ENCODE results near the gene DIO2. TPM values are rescaled to one million over a fixed set of nuclear protein-coding genes. Genes with fewer than 3 reads are reported as not detected.

DIO2 gene
- total RNA-seq, 2 donors from 2014 or later: 13.0 to 46.5 TPM

DNA sequence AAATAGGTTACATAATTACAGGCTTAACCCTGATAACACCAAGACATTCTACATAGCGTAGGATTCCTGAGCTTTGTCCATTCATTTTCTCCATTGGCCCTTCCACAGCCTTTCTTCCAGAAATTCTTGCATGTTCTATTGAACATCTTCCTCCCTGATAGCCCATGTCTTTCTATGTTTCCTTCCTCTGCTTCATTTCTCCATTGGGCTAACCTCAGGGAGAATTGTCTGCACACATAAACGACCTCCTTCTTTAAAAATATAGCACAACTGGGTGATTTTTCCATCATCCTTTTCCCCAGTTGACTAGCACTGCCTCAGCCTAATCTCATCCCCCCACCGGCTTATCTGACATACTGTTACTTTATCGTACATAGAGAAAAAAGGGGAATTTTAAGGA, 11.2 kb downstream of the DIO2 start:
- ATAC-seq (ENCODE audit: insufficient number of reproducible peaks, low FRiP score, low read depth) (no peak), DNase-seq (ENCODE audit: low spot score) (no peak)
- Histone ChIP-seq H3K27ac (no peak overlapping the region), H3K9me3 (no peaks in the 10 kb centered on the region), H3K27me3 (replicated peaks; ENCODE audit: insufficient read depth) (no peaks in the 10 kb centered on the region), H3K4me1 (ENCODE audit: control insufficient read depth in 1 of 2, low read depth in 2 of 2) (no peaks in the 10 kb centered on the region), H3K4me3 (no peak overlapping the region), H3K36me3 (no peaks in the 10 kb centered on the region)
- TF ChIP-seq, protein P1, sequence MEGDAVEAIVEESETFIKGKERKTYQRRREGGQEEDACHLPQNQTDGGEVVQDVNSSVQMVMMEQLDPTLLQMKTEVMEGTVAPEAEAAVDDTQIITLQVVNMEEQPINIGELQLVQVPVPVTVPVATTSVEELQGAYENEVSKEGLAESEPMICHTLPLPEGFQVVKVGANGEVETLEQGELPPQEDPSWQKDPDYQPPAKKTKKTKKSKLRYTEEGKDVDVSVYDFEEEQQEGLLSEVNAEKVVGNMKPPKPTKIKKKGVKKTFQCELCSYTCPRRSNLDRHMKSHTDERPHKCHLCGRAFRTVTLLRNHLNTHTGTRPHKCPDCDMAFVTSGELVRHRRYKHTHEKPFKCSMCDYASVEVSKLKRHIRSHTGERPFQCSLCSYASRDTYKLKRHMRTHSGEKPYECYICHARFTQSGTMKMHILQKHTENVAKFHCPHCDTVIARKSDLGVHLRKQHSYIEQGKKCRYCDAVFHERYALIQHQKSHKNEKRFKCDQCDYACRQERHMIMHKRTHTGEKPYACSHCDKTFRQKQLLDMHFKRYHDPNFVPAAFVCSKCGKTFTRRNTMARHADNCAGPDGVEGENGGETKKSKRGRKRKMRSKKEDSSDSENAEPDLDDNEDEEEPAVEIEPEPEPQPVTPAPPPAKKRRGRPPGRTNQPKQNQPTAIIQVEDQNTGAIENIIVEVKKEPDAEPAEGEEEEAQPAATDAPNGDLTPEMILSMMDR (IDR thresholded peaks at IDR 0.05): no peak

DNA sequence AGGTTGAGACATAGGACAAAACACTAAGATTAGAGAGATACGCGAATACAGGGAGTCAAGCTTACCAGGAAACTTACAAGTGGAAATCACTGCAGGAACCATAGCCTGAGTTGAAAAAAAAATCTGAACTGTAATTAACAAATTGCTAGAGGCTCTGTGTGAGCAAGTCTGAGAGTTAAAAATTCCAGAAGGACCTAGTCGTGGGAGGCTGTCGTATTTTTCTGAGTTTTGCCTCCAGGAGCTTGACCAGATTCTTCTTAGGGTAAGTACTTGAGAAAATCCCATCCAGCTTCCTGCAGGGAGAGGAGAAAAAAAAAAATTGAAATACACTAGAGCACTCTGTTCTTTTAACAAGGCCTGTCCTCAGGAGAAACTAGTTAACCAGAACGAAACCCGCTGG, 22.7 kb downstream of the DIO2 start:
- ATAC-seq (ENCODE audit: insufficient number of reproducible peaks, low FRiP score, low read depth): no peak
- no peak for DNase-seq (ENCODE audit: low spot score)
- TF ChIP-seq, protein P1 (IDR thresholded peaks at IDR 0.05): no peak
- no peaks in the 10 kb centered on the region for H3K27me3 ChIP-seq (replicated peaks; ENCODE audit: insufficient read depth)
- no peak overlapping the region for H3K4me3 ChIP-seq
- H3K27ac ChIP-seq: no peak overlapping the region
- H3K36me3 ChIP-seq: no peaks in the 10 kb centered on the region
- no peaks in the 10 kb centered on the region for H3K9me3 ChIP-seq
- H3K4me1 ChIP-seq (ENCODE audit: control insufficient read depth in 1 of 2, low read depth in 2 of 2): no peaks in the 10 kb centered on the region

DNA sequence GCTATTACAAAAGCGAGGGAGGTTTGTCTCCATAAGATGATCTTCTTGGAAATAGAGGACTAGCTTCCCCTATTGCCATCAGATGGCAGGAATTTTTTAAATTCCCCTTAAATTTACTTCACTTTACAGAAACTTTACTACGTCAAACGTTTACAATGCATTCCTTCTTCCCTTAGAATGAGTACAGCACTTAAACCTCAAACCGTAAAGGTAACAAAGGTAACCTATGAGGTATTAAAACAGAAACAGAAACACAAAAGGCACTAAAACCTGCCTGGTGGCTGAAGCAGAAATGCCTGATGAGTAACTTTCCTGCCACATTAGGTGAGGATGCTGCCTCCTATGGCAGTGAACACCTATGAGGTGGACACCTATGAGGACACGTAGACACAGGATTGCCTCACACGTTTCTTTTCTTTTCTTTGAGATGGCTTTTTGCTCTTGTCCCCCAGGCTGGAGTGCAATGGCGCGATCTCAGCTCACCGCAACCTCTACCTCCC, 25.0 kb downstream of the DIO2 start:
- H3K27me3 ChIP-seq (replicated peaks; ENCODE audit: insufficient read depth): no peaks in the 10 kb centered on the region
- no peak for ATAC-seq (ENCODE audit: insufficient number of reproducible peaks, low FRiP score, low read depth)
- no peak for DNase-seq (ENCODE audit: low spot score)
- TF ChIP-seq, protein P1 (IDR thresholded peaks at IDR 0.05): no peak
- H3K4me3 ChIP-seq: no peak overlapping the region
- no peaks in the 10 kb centered on the region for H3K4me1 ChIP-seq (ENCODE audit: control insufficient read depth in 1 of 2, low read depth in 2 of 2)
- H3K36me3 ChIP-seq: no peaks in the 10 kb centered on the region
- no peak overlapping the region for H3K27ac ChIP-seq
- no peaks in the 10 kb centered on the region for H3K9me3 ChIP-seq

DNA sequence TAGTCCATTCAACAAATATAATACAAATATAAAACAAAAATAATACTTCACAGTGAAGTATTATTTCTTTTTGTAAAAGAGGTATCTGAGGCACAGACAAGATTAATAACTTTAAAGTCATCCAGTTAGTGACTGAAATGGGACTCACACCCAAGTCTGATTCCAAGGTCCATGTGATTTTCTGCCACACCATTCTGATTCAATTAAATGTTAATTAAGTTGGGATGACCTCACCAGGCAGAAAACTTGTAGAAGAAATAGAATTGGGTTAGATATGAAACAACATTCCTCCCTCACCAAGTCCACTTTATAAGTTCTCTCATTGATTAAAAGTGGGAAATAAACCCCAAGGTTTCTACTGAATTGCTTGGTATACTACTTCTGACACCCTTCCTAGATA, 34.4 kb downstream of the DIO2 start:
- H3K27ac ChIP-seq: no peak overlapping the region
- no peaks in the 10 kb centered on the region for H3K4me1 ChIP-seq (ENCODE audit: control insufficient read depth in 1 of 2, low read depth in 2 of 2)
- no peak overlapping the region for H3K4me3 ChIP-seq
- no peaks in the 10 kb centered on the region for H3K36me3 ChIP-seq
- no peak for DNase-seq (ENCODE audit: low spot score)
- no peaks in the 10 kb centered on the region for H3K27me3 ChIP-seq (replicated peaks; ENCODE audit: insufficient read depth)
- ATAC-seq (ENCODE audit: insufficient number of reproducible peaks, low FRiP score, low read depth): no peak
- no peaks in the 10 kb centered on the region for H3K9me3 ChIP-seq
- TF ChIP-seq, protein P1 (IDR thresholded peaks at IDR 0.05): no peak

DNA sequence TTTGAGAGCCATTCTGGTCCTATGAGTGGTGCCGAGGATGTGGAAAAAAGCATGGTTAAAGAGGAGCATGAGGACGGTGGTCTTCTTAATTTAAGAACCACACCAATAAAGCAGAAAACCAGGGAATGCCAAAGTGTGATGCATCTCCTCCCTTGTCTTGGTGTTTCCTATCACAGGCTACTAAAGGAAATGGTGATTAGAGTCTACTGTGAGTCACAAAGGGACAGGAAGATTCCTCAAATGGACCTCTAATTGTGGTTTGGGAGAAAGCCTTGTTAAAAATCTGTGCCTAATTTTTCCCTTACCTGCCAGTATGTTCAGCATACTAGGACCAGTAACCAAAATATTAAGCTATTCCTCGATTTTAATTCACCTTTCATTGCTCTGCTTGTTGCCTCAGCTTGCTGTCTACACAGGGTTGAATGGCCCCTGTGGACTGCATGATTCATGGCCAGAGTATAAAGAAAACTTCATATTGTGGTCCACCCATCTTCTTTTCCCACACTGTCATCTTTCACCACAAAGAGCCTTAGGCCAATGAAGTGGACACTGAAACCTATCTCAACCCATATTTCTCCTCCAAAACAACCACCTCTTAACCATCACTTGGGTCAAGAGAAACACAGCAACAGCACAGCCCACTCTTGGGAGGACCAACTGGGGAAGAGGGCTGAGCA, 38.8 kb downstream of the DIO2 start:
- H3K36me3 ChIP-seq: no peaks in the 10 kb centered on the region
- ATAC-seq (ENCODE audit: insufficient number of reproducible peaks, low FRiP score, low read depth) (no peak), DNase-seq (ENCODE audit: low spot score) (no peak)
- no peak overlapping the region for H3K4me3 ChIP-seq
- TF ChIP-seq, protein P1 (IDR thresholded peaks at IDR 0.05): no peak
- H3K27ac ChIP-seq: no peak overlapping the region
- H3K4me1 ChIP-seq (ENCODE audit: control insufficient read depth in 1 of 2, low read depth in 2 of 2): no peaks in the 10 kb centered on the region
- H3K27me3 ChIP-seq (replicated peaks; ENCODE audit: insufficient read depth): no peaks in the 10 kb centered on the region
- H3K9me3 ChIP-seq: no peaks in the 10 kb centered on the region
